K562 (cell line): ENCODE measurements around the gene HGF. TPM values are rescaled to one million over a fixed set of nuclear protein-coding genes. Genes with fewer than 3 reads are reported as not detected.

Experiments
- ATAC-seq: fragments of 200-7000 bp; cut with Tn5 transposase; 3 replicates; pipeline ENCODE4 v1.9.1; 2020; ENCODE audit warnings: moderate library complexity
- BruUV-seq: library from RNA; stranded (reverse); fragments of 400-500 nt; replicated peaks from 2 replicates; lab custom pipeline; 2021; lab: Mats Ljungman, UMichigan
- CTCF ChIA-PET: fragments of 300-600 bp; formaldehyde crosslinking; extraction: SDS; loops from one replicate; lab custom pipeline; 2021; ENCODE audit warnings: low intra/inter-chr PET ratio; lab: Yijun Ruan, JAX
- POLR2A ChIA-PET: fragments of 300-600, 350-650 bp; sonication (Branson Sonifier 250); formaldehyde crosslinking; extraction: SDS; loops from one replicate; lab custom pipeline; 2021; ENCODE audit warnings: antibody characterized with exemption, inconsistent platforms; lab: Yijun Ruan, JAX
- DNase-seq, 4 experiments: peaks; one replicate each; pipeline versions ENCODE4 v3.0.0 to v3.0.0-alpha.2; 2011 to 2018; ENCODE audit warnings: low spot score in 3 of 4, mixed read lengths in 3 of 4; ENCODE audit errors: extremely low read depth in 1 of 4
- FAIRE-seq: peaks from 2 replicates; lab custom pipeline; 2011; peaks lifted over from hg19 to GRCh38; lab: Jason Lieb, UNC
- H2AFZ ChIP-seq: 2 replicates; pipeline ENCODE4 v1.6.0; 2011; ENCODE audit warnings: low read depth, low read length, control low read depth, inconsistent platforms
- H3K27ac ChIP-seq: fragments of 200-600 bp; 3 replicates; pipeline ENCODE4 v1.8.0; 2011; ENCODE audit warnings: low read depth, mild to moderate bottlenecking, control low read depth, inconsistent platforms, low read length, moderate library complexity, mixed read lengths; ENCODE audit errors: extremely low read depth
- H3K27me3 ChIP-seq, 2 experiments: fragments of 300-600 bp in 1 of 2; 2 replicates in 1 of 2; 3 replicates in 1 of 2; pipeline versions ENCODE4 v1.6.0 to v1.8.0; 2011; ENCODE audit warnings: inconsistent platforms in 2 of 2, low read length in 2 of 2, mild to moderate bottlenecking in 1 of 2, mixed read lengths in 1 of 2, moderate library complexity in 1 of 2; ENCODE audit not compliant: control insufficient read depth in 2 of 2, insufficient read depth in 2 of 2
- H3K36me3 ChIP-seq: fragments of 300-600 bp; 3 replicates; pipeline ENCODE4 v1.8.0; 2011; ENCODE audit warnings: mild to moderate bottlenecking, low read length, inconsistent platforms; ENCODE audit not compliant: control insufficient read depth, insufficient read depth
- H3K4me1 ChIP-seq, 2 experiments: fragments of 200-600 bp in 1 of 2; replicated peaks in 1 of 2; 2 replicates in 1 of 2; 3 replicates in 1 of 2; pipeline versions ENCODE4 v1.5.1 to v1.8.0; 2011; ENCODE audit warnings: inconsistent platforms in 2 of 2, low read length in 2 of 2, mild to moderate bottlenecking in 1 of 2, mixed read lengths in 1 of 2, moderate library complexity in 1 of 2; ENCODE audit not compliant: control insufficient read depth in 2 of 2, insufficient read depth in 2 of 2
- H3K4me2 ChIP-seq: 2 replicates; pipeline ENCODE4 v1.6.1; 2011; ENCODE audit warnings: low read length, control low read depth, inconsistent platforms, mixed read lengths; ENCODE audit not compliant: insufficient read depth
- H3K4me3 ChIP-seq: fragments of 200-600 bp; sonication (generic), shearing (Covaris generic); 2 replicates; pipeline ENCODE4 v1.5.1; 2016; ENCODE audit warnings: control low read depth, inconsistent platforms
- H3K79me2 ChIP-seq: fragments of 200-600 bp; 3 replicates; pipeline ENCODE4 v1.8.0; 2011; ENCODE audit warnings: low read length, inconsistent platforms; ENCODE audit not compliant: control insufficient read depth, insufficient read depth
- H3K9ac ChIP-seq, 2 experiments: 2 replicates each; pipeline versions ENCODE4 v1.6.0 to v1.6.1; 2011; ENCODE audit warnings: low read depth in 2 of 2, low read length in 2 of 2, control low read depth in 1 of 2, inconsistent platforms in 1 of 2, mild to moderate bottlenecking in 1 of 2, mixed read lengths in 1 of 2; ENCODE audit not compliant: insufficient read depth in 1 of 2
- H3K9me1 ChIP-seq: one replicate; pipeline ENCODE4 v1.6.0; 2011; ENCODE audit warnings: inconsistent platforms, mild to moderate bottlenecking, low read length, moderate library complexity; ENCODE audit not compliant: control insufficient read depth, insufficient read depth
- H3K9me3 ChIP-seq: replicated peaks from 2 replicates; pipeline ENCODE4 v1.5.1; 2011; ENCODE audit warnings: low read depth, low read length, inconsistent platforms; ENCODE audit not compliant: control insufficient read depth, insufficient read depth
- H4K20me1 ChIP-seq: replicated peaks from 2 replicates; pipeline ENCODE4 v1.6.1; 2011; ENCODE audit warnings: low read length, inconsistent platforms, mixed read lengths; ENCODE audit not compliant: control insufficient read depth, insufficient read depth
- DIDO1 ChIP-seq: fragments of 450-650 bp; IDR thresholded peaks from 2 replicates; pipeline ENCODE4 v1.6.1; 2016; ENCODE audit warnings: low read depth, missing biosample characterization, missing genetic modification characterization
- E2F5 ChIP-seq: sonication (generic); formaldehyde crosslinking; IDR thresholded peaks from 2 replicates; pipeline ENCODE4 v1.8.0; 2022; ENCODE audit warnings: mild to moderate bottlenecking, missing genetic modification reagents
- FOXJ2 ChIP-seq: fragments of 200-800 bp; sonication (Bioruptor generic); IDR thresholded peaks from 2 replicates; pipeline ENCODE4 v1.6.1; 2016; ENCODE audit warnings: missing genetic modification characterization, missing compliant biosample characterization
- HDGF ChIP-seq: fragments of 450-650 bp; IDR thresholded peaks from 2 replicates; pipeline ENCODE4 v1.6.1; 2016
- IFI16 ChIP-seq: fragments of 250-450 bp; sonication (Bioruptor Pico); IDR thresholded peaks from 2 replicates; pipeline ENCODE4 v2.1.2; 2022; ENCODE audit warnings: mild to moderate bottlenecking, inconsistent platforms
- MEF2D ChIP-seq: conservative IDR thresholded peaks from 2 replicates; pipeline ENCODE4 v1.6.1; 2016; ENCODE audit warnings: low read depth, missing genetic modification characterization, missing compliant biosample characterization
- MTA2 ChIP-seq: fragments of 450-650 bp; IDR thresholded peaks from 2 replicates; pipeline ENCODE4 v1.6.1; 2016; ENCODE audit warnings: low read depth
- NR3C1 ChIP-seq: sonication (generic); formaldehyde crosslinking; IDR thresholded peaks from 2 replicates; pipeline ENCODE4 v1.8.1; 2022; ENCODE audit warnings: missing genetic modification reagents
- NUFIP1 ChIP-seq: fragments of 450-650 bp; IDR thresholded peaks from 2 replicates; pipeline ENCODE4 v1.6.1; 2018; ENCODE audit not compliant: partially characterized antibody
- RAD51 ChIP-seq: fragments of 450-650 bp; IDR thresholded peaks from 2 replicates; pipeline ENCODE4 v1.7.1; 2016; ENCODE audit warnings: low read depth, mild to moderate bottlenecking, borderline replicate concordance
- RBBP5 ChIP-seq: fragments of 200-600 bp; sonication (generic); IDR thresholded peaks from 2 replicates; pipeline ENCODE4 v1.6.1; 2012; ENCODE audit warnings: borderline replicate concordance, mild to moderate bottlenecking, low read length, control low read depth, inconsistent platforms; ENCODE audit not compliant: insufficient read depth, poor library complexity, severe bottlenecking
- TAL1 ChIP-seq: fragments of 450-650 bp; IDR thresholded peaks from 2 replicates; pipeline ENCODE4 v1.6.1; 2016; ENCODE audit warnings: mild to moderate bottlenecking
- TBP ChIP-seq: optimal IDR thresholded peaks from 2 replicates; pipeline ENCODE3; 2011; ENCODE audit warnings: low read depth, low read length, improper control_type of control experiment
- ZBED1 ChIP-seq: IDR thresholded peaks from 2 replicates; pipeline ENCODE4 v1.6.1; 2014
- ZBTB17 ChIP-seq: fragments of 450-650 bp; formaldehyde crosslinking; IDR thresholded peaks from 2 replicates; pipeline ENCODE4 v1.4.0; 2020; ENCODE audit warnings: mild to moderate bottlenecking
- ZBTB7A ChIP-seq: IDR thresholded peaks from 2 replicates; pipeline ENCODE4 v1.6.1; 2011; ENCODE audit warnings: low read depth, mild to moderate bottlenecking, low read length, moderate library complexity, borderline replicate concordance; ENCODE audit not compliant: control insufficient read depth
- ZNF699 ChIP-seq: fragments of 250-450 bp; sonication (Bioruptor Pico); IDR thresholded peaks from 2 replicates; pipeline ENCODE4 v1.8.0; 2021; ENCODE audit warnings: mild to moderate bottlenecking, moderate library complexity; ENCODE audit not compliant: insufficient replicate concordance
- WGBS: fragments of 100-300 bp; shearing (Covaris generic); methylation state at CpG from one replicate; pipeline ENCODE4 v1.1.6; 2016; ENCODE audit warnings: low coverage, mixed read lengths; ENCODE audit not compliant: insufficient coverage; ENCODE audit errors: missing lambda C conversion rate; 5-methylcytosine and 5-hydroxymethylcytosine counted together
- in situ Hi-C: fragments of 300-500 bp; cut with MboI; formaldehyde crosslinking; loops from 4 replicates; pipeline ENCODE4 v1.15.0; 2018; ENCODE audit warnings: inconsistent platforms, mixed read lengths
- intact Hi-C: fragments of 100-400 bp; cut with micrococcal nuclease; formaldehyde crosslinking; loops from 2 replicates; pipeline ENCODE4 v1.14.2; 2022
- polyA plus RNA-seq, 8 experiments: library from polyadenylated mRNA; depleted of rRNA in 4 of 8; stranded (reverse) in 5 of 8; unstranded in 3 of 8; fragments of >200 nt; fragmentation: Nextera tagmentation in 2 of 8; fragmentation: Illumina TruSeq in 1 of 8; extraction: Ambion mirVana in 2 of 8; extraction: Trizol in 1 of 8; gene quantifications; 2 replicates each; pipeline versions ENCODE4 v1.2.1 to v1.2.3, GENCODE V29; 2011 to 2014; ENCODE audit warnings: inconsistent platforms in 1 of 8, missing spikeins in 1 of 8
- total RNA-seq, 7 experiments: library from RNA; depleted of rRNA in 6 of 7; stranded (reverse); fragments of >200 nt in 6 of 7; fragmentation: Illumina TruSeq in 2 of 7; extraction: Trizol in 2 of 7; gene quantifications; 2 replicates each; pipeline versions ENCODE4 v1.2.1 to v1.2.3, GENCODE V29; 2011 to 2021; ENCODE audit warnings: low replicate concordance in 1 of 7
- TF ChIP-seq, protein P1 (sequence below): fragments of 250-450 bp; sonication (Bioruptor Pico); IDR thresholded peaks from 2 replicates; pipeline ENCODE4 v1.4.0; 2020; ENCODE audit warnings: mild to moderate bottlenecking, moderate library complexity

HGF gene
- total and polyA plus RNA-seq, 9 of the 15 experiments (the other 6 are each of a cell fraction or from before 2014, with no cell fraction given): 0.02 TPM; not detected in 8

DNA sequence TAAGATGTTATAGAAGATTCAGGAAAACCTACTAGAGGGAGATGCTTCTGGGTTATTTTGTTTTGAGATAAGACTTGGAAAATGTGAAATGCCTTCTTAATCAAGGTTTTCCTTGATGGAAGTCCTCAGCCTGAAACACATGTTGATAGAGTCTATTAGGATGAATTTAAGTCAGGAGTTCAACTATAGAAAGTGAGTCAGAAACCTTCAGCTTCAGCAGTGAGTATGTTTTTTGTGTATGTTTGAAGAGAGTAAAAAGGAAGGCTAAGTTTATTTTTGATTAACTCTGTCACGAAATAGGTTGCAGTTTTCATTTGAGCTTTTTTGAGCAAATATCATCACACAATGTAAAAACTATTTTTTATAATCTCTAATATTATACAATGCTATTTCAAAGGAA is 114.6 kb downstream of the HGF start:
- in situ Hi-C loops (no loop called here), intact Hi-C loops (no loop called here)
- WGBS: 0% methylated on average over 1 of the region's 1 CpG
- Histone ChIP-seq H3K9me3 (no peaks in the 10 kb centered on the region; the same call in 1 of the 2 replicates), H3K36me3 (no peaks in the 10 kb centered on the region), H3K27ac (no peak overlapping the region), H3K9me1 (no peaks in the 10 kb centered on the region), H2AFZ (no peak overlapping the region), H3K79me2 (no peaks in the 10 kb centered on the region), H3K27me3 (no peaks in the 10 kb centered on the region), H3K4me1 (no peaks in the 10 kb centered on the region), H3K9ac (no peak overlapping the region), H3K4me2 (no peak overlapping the region), H4K20me1 (no peaks in the 10 kb centered on the region), H3K4me3 (no peak overlapping the region)
- DNase-seq (no peak), ATAC-seq (no peak), FAIRE-seq (no peak)
- BruUV-seq: no TSS peak
- POLR2A ChIA-PET: no interaction called here
- TF ChIP-seq ZBTB7A (no peak), ZBED1 (no peak), MEF2D (tag) (no peak), TBP (no peak), ZNF699 (CRISPR knock-in tag) (no peak), TAL1 (no peak), RAD51 (no peak), NR3C1 (CRISPR knock-in tag) (no peak), NUFIP1 (no peak), FOXJ2 (tag) (no peak), IFI16 (CRISPR knock-in tag) (no peak), HDGF (no peak), MTA2 (no peak), E2F5 (CRISPR knock-in tag) (no peak), RBBP5 (no peak), ZBTB17 (CRISPR knock-in tag) (no peak), DIDO1 (no peak)
- TF ChIP-seq, protein P1, sequence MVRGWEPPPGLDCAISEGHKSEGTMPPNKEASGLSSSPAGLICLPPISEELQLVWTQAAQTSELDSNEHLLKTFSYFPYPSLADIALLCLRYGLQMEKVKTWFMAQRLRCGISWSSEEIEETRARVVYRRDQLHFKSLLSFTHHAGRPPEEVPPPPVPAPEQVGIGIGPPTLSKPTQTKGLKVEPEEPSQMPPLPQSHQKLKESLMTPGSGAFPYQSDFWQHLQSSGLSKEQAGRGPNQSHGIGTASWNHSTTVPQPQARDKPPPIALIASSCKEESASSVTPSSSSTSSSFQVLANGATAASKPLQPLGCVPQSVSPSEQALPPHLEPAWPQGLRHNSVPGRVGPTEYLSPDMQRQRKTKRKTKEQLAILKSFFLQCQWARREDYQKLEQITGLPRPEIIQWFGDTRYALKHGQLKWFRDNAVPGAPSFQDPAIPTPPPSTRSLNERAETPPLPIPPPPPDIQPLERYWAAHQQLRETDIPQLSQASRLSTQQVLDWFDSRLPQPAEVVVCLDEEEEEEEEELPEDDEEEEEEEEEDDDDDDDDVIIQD (CRISPR knock-in tag): no peak
- CTCF ChIA-PET: no interaction called here
